ENCODE data around the gene CLIP3. TPM values are rescaled to one million over a fixed set of nuclear protein-coding genes. Genes with fewer than 3 reads are reported as not detected.

CLIP3 gene
- total RNA-seq, 1 donor from 2014 or later: 59.0 TPM

DNA sequence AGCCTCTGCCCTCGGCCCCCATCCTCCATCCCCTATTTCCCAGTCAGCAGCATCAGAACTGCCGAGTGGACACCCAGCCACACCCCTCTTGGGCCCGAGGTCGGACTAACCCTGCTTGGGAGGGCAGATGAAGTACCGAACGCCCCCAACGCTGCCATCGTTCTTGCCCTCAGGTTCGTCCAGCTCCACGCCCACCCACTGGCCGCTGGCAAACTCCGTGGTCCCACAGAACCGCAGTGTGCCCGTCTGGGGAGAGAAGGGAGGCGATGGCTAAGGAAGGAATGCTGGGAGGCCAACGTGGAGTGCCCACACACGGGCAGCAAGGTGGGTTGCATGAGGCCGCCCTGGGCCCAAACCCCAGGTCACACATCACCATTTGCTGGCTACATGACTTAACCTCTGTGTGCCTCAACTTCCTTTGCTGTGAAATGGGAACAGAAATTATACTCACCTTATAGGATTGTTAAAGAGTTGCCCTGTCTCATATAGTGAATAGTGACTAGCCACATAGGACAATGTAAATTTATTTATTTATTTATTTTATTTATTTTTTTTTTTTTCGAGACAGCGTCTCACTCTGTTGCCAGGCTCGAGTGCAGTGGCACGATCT is 13.5 kb downstream of the CLIP3 start:
- DNase-seq (ENCODE audit: low spot score): no peak
- peaks cover 15% of the 10 kb centered on the region for H3K36me3 Mint-ChIP-seq (ENCODE audit: low read depth)
- no peak overlapping the region for H3K27ac Mint-ChIP-seq (ENCODE audit: unreplicated experiment)
- H3K9me3 Mint-ChIP-seq (ENCODE audit: low read depth): no peaks in the 10 kb centered on the region
- no peak overlapping the region for H3K4me3 Mint-ChIP-seq (ENCODE audit: unreplicated experiment)
- peaks cover 8% of the 10 kb centered on the region for H3K4me1 Mint-ChIP-seq (ENCODE audit: low read depth)
- TF ChIP-seq, protein P1, sequence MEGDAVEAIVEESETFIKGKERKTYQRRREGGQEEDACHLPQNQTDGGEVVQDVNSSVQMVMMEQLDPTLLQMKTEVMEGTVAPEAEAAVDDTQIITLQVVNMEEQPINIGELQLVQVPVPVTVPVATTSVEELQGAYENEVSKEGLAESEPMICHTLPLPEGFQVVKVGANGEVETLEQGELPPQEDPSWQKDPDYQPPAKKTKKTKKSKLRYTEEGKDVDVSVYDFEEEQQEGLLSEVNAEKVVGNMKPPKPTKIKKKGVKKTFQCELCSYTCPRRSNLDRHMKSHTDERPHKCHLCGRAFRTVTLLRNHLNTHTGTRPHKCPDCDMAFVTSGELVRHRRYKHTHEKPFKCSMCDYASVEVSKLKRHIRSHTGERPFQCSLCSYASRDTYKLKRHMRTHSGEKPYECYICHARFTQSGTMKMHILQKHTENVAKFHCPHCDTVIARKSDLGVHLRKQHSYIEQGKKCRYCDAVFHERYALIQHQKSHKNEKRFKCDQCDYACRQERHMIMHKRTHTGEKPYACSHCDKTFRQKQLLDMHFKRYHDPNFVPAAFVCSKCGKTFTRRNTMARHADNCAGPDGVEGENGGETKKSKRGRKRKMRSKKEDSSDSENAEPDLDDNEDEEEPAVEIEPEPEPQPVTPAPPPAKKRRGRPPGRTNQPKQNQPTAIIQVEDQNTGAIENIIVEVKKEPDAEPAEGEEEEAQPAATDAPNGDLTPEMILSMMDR (IDR thresholded peaks at IDR 0.05): no peak
- H3K27me3 Mint-ChIP-seq (ENCODE audit: low read depth): no peaks in the 10 kb centered on the region

DNA sequence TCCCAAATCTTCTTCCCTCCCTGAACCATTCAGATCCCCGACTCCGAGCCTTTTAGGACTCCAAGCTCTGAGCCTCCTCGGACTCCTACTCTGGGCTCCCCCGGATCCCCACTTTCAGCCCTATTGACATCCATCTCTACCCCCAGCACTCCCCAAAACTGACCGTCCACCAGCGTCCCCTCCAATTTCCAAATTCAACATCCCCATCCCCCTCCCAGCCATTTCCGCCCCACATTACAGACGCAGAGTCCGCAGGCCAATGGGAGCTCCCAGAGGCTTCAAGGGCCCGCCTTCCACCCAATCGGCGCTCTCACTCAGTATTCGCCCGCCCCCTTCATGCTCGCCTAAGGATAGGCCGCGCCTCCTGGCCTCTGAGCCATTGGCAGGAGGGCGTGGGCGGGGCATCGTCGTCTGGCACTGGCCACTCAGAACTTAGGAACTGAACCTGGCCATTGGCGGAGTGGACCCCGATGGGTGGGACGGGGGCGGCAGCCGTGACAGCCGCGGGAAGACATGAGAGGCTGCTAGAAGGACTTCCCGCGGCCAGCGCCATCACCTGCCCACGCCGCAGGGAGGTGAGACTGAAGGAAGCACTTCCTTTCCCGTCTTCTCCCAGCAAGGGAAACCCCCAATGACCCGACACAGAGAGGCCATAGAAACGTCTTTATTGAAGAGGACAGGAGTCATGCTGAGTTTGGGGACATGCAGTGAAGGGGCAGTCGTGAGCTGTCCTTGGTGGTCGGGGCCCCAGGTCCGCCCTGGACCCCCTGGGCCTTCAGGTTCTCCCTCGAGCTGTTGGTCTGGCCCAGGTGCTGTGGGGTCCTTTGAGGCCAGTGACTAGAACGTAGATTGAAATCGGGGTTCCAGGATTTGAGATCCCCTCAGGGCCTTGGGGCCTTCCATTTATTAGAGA is 18.4 kb downstream of the CLIP3 start, which contains the start of gene ALKBH6:
ALKBH6 (minus strand) TSS at position 202 of the 913 bp plus-strand sequence. CDS start 816 bp downstream, outside the sequence.
- TF ChIP-seq, protein P1 (IDR thresholded peaks at IDR 0.05): peak; percentile 20
- H3K27me3 Mint-ChIP-seq (ENCODE audit: low read depth): no peaks in the 10 kb centered on the region
- H3K9me3 Mint-ChIP-seq (ENCODE audit: low read depth): no peaks in the 10 kb centered on the region
- peaks cover 4% of the 10 kb centered on the region for H3K36me3 Mint-ChIP-seq (ENCODE audit: low read depth)
- H3K4me1 Mint-ChIP-seq (ENCODE audit: low read depth): peaks cover 27% of the 10 kb centered on the region
- peak; percentile 99 for DNase-seq (ENCODE audit: low spot score)
- peak within 1 kb of the TSS; percentile 99 for H3K4me3 Mint-ChIP-seq (ENCODE audit: unreplicated experiment)
- peak within 1 kb of the TSS; percentile 96 for H3K27ac Mint-ChIP-seq (ENCODE audit: unreplicated experiment)

DNA sequence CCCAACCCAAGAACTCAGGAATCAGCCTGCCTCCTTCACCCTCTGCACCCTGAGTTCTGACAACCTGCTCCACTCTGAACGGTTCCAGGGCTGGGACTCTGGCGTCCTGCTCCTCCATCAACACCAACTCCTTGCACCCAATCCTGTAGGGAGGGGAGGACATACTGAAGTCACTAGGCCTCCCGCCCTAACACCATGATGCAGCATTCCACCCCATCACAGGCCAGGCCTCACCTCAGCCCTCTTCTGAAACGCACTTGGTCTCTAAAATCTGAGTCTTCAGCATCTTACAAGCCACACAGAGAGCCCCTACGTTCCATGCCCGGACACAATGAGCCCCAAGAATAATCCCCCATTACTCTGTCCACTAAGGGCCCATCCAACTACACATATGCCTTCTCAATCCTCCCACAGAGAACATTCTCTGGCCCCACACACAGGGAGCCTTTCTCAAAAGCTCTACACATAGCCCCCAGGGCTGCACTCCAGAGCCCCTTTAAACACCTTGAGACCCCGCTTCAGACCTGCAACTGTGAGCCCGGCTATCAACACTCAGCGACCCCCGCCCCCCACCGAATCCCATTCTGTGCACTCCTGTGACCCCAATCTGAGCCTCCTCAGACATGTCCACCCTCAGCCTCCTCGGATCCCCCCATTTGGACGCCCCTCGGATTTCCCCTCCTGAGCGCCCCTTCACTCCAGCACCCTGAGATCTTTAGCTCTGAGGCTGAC is 19.2 kb downstream of the CLIP3 start:
- Mint-ChIP-seq H3K4me1 (ENCODE audit: low read depth) (peaks cover 32% of the 10 kb centered on the region), H3K27ac (ENCODE audit: unreplicated experiment) (peak overlapping the region; percentile 96), H3K9me3 (ENCODE audit: low read depth) (no peaks in the 10 kb centered on the region), H3K36me3 (ENCODE audit: low read depth) (peaks cover 4% of the 10 kb centered on the region), H3K4me3 (ENCODE audit: unreplicated experiment) (peak overlapping the region; percentile 99), H3K27me3 (ENCODE audit: low read depth) (no peaks in the 10 kb centered on the region)
- DNase-seq (ENCODE audit: low spot score): no peak
- TF ChIP-seq, protein P1 (IDR thresholded peaks at IDR 0.05): no peak

DNA sequence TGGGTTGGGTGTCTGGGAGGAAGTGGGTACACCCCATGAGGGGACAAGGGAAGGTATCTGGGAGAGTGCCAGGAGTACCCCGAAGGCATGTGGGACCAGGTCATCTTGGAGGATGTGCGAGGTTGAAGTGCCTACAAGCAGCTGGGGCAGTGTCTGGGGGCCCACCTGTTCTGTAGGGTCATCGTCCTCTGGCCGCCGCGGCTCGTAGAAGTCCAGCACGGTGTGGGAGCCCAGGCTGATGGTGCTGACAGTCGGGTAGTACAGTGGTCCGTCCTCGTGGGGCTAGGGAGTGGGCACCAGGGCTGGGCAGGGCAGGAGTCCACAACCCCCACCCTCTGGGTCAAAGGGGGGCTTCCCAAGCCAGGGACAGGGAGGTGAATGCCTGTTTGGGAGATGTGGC is 22.3 kb downstream of the CLIP3 start:
- H3K27ac Mint-ChIP-seq (ENCODE audit: unreplicated experiment): no peak overlapping the region
- peak overlapping the region; percentile 31 for H3K4me3 Mint-ChIP-seq (ENCODE audit: unreplicated experiment)
- no peaks in the 10 kb centered on the region for H3K27me3 Mint-ChIP-seq (ENCODE audit: low read depth)
- TF ChIP-seq, protein P1 (IDR thresholded peaks at IDR 0.05): no peak
- H3K4me1 Mint-ChIP-seq (ENCODE audit: low read depth): peaks cover 33% of the 10 kb centered on the region
- DNase-seq (ENCODE audit: low spot score): no peak
- H3K36me3 Mint-ChIP-seq (ENCODE audit: low read depth): no peaks in the 10 kb centered on the region
- no peaks in the 10 kb centered on the region for H3K9me3 Mint-ChIP-seq (ENCODE audit: low read depth)

Measured in chondrocyte (in vitro differentiated cells).